Mononuclear cell (primary cell): Measurements from ENCODE around the gene SSBP2. TPM values are rescaled to one million over a fixed set of nuclear protein-coding genes. Genes with fewer than 3 reads are reported as not detected.
"Not testable (repeated sequence)": the region's sequence is repeated elsewhere in the genome, so short reads cannot be mapped to it uniquely, and the experiment has no call there.

Experiments
- H3K27me3 ChIP-seq: 2 replicates; pipeline ENCODE4 v1.6.0; 2011; ENCODE audit warnings: low read length, control low read depth; ENCODE audit not compliant: insufficient read depth
- H3K4me1 ChIP-seq: 2 replicates; pipeline ENCODE4 v1.5.1; 2011; ENCODE audit warnings: mild to moderate bottlenecking, low read length, control low read depth; ENCODE audit not compliant: insufficient read depth
- H3K4me3 ChIP-seq: 2 replicates; pipeline ENCODE4 v1.5.1; 2011; ENCODE audit warnings: mild to moderate bottlenecking, low read length, moderate library complexity
- H3K9me3 ChIP-seq: 2 replicates; pipeline ENCODE4 v1.5.1; 2011; ENCODE audit warnings: low read depth, mild to moderate bottlenecking, control low read depth, low read length
- total RNA-seq: library from RNA; depleted of rRNA; stranded (reverse); fragments of >200 nt; gene quantifications from one replicate; pipeline ENCODE4 v1.2.3, GENCODE V29; 2012

SSBP2 gene
- total RNA-seq, 1 donor = 35.9 TPM

DNA sequence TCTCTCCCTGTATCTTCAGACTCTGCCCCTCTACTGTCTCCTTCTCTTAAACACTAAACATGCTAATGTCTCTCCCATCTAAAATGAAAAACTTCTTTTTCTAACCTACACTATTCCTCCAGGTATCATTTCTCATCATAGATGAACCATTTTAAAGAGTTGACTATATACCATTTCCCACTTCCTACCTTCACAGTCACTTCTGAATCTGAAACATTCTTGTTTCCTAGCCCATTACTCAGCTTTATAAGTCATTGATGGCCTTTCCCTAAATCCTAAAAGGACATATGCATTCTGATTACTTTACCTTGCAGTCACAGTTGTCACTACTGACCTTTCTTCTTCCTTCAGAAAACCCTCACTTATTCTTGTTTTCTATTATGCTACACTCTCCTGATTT is 118.2 kb downstream of the SSBP2 start:
- H3K4me3 ChIP-seq = no peak overlapping the region
- H3K27me3 ChIP-seq = no peaks in the 10 kb centered on the region
- no peaks in the 10 kb centered on the region for H3K9me3 ChIP-seq
- H3K4me1 ChIP-seq = peaks cover 8% of the 10 kb centered on the region

DNA sequence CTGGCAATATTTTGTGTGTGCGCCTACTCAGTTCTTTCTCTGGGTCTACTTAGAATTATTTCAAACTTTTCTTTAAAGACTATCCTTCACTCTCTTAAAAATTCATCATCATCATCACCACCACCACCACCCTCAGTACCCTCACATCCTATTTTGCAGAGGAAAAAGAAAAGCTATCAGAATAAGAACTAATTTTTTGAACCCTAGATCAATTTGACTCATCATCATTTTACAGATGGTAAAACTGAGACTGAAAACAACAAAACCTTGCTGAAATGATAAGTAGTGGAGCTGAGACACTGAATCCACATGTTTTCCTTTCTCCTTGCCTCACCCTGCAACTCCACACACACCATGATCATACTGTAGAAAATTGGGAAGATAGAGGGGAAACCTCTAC is 119.3 kb downstream of the SSBP2 start:
- Histone ChIP-seq H3K27me3 (no peaks in the 10 kb centered on the region), H3K4me1 (peaks cover 8% of the 10 kb centered on the region), H3K9me3 (no peaks in the 10 kb centered on the region), H3K4me3 (no peak overlapping the region)

DNA sequence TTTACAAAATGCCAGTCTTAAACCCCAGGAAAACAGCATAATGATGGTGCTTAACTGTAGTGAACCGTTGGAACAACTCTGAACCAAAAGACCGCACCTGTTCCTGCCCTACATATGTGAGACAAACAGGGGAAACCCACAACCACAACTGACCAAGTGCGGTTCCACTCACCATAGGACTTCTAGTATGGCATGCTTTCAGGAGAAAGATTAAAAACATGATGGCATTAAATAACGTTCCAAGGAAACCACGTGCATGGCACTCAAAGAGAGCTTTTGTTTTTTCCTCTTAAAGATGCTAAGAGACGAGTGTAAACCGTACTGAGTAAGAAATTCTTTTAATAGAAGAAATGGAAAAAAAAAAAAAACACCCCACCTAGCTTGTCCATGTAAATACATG is 119.8 kb downstream of the SSBP2 start:
- Histone ChIP-seq H3K9me3 (no peaks in the 10 kb centered on the region), H3K4me1 (peaks cover 8% of the 10 kb centered on the region), H3K4me3 (no peak overlapping the region), H3K27me3 (no peaks in the 10 kb centered on the region)

DNA sequence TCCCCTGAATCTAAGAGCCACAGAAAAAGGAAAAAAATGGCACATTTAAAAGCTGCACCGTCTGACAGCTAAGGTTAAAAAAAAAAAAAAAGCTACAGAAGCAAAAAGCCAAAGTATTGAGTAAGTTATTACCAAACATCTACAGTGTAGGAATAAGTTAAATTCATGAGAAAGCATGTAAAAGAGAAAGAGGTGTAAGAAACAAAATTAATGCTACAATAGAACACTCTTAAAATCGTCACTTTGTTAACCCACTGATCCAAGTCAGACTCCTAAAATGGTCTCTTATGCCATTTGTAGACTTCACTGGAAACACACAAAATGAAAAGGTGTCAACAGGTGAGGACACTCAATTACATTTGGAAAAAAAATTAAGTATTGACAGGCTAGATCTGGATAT is 120.2 kb downstream of the SSBP2 start:
- Histone ChIP-seq H3K9me3 (no peaks in the 10 kb centered on the region), H3K4me1 (peaks cover 8% of the 10 kb centered on the region), H3K27me3 (no peaks in the 10 kb centered on the region), H3K4me3 (no peak overlapping the region)

DNA sequence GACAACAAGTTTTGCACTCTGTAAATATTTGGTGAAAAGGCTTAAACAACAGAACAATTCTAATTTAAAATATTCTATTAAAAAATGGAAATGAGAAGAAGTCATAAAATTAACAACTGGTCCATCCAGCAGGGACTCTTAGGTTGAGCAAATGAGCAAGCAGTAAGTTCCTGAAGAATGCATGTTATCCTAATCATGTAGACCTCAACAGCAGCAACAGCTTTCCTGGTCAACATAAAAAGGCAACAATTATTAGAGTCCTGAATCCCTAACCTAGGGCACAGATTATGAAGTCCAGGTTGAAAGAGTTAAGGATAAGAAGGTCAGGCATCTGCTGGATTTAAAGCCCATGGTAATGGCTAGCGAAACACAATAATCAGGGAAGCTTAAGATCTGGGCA is 120.9 kb downstream of the SSBP2 start:
- peaks cover 8% of the 10 kb centered on the region for H3K4me1 ChIP-seq

DNA sequence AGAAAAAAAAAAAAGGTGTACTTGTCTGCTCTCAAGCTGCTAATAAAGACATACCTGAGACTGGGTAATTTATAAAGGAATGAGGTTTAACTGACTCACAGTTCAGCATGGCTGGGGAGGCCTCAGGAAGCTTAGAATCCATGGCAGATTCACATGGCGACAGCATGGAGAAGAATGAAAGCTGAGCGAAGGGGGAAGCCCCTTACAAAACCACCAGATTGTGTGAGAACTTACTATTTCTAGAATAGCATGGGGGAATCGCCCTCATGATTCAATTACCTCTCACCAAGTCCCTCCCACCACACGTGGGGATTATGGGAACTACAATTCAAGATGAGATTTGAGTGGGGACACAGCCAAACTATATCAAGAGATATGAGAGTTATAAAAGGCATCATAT is 122.8 kb downstream of the SSBP2 start:
- H3K27me3 ChIP-seq, H3K9me3 ChIP-seq, H3K4me3 ChIP-seq, H3K4me1 ChIP-seq: not testable (repeated sequence)

More for the DNA sequence above, 120.9 kb downstream of the SSBP2 start:
- Histone ChIP-seq H3K9me3 (no peaks in the 10 kb centered on the region), H3K4me3 (no peak overlapping the region), H3K27me3 (no peaks in the 10 kb centered on the region)

DNA sequence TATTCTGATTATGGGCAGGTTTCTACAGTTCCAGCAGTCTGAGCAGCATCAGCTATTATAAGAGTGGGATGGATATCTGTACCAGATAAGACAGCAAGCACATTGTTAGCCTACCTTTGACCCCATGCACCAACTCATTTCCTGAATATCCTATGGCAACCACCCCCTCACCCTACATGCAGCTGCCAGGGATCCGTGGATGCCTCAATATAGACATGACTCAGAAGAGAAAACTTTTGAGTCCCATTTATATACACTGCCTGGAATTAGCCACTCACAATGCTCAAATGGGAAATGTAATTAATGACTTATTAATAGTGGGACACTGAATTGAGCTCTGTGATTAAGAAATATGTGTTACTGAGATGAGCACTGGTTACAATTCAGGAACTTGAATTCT is 124.4 kb downstream of the SSBP2 start:
- peaks cover 8% of the 10 kb centered on the region for H3K4me1 ChIP-seq
- no peaks in the 10 kb centered on the region for H3K27me3 ChIP-seq
- no peaks in the 10 kb centered on the region for H3K9me3 ChIP-seq
- H3K4me3 ChIP-seq = no peak overlapping the region

DNA sequence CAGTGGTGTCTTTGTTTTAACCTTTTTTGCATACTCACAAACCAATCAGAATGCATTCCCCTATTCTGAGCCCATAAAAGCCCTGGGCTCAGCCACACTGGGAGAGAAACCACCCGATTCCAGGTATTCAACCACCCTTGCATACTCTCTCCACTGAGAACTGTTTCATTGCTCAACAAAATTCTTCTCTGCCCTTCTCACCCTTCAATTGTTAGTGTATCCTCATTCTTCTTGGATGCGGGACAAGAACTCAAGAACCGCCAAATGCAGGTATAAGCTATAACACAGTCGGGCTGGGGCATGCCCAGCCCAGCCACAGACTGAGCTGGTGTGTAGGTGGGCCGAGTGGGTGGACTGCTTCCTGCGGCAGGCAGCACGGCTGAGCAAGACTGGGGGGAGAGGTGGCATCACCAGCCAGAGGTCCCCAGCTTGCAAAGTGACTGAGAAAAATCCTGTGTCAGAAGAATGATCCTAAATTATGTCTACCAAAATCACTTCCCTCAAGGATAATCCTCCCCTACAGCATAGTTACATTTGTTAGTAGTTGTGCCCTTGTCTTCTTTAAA is 141.0 kb downstream of the SSBP2 start:
- Histone ChIP-seq H3K9me3 (no peaks in the 10 kb centered on the region), H3K27me3 (no peaks in the 10 kb centered on the region), H3K4me1 (no peaks in the 10 kb centered on the region), H3K4me3 (no peak overlapping the region)

DNA sequence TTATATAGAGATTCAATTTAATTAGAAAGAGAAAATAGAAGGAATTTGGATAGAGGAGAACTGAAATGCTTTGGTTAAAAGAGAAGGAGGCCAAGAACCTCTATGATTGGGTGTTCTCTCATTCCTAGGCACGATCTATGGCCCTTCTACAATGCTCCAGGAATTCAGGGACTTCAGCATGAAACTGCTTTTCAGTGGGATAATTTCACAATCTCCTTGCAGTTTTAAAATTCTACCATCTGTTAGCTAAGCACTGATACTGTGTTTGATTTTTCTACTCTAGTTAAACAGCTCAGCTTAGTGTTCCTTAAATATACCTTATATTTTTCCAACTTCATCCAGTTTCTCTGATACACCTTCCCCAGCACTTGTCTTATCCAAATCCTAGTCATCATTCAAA is 141.9 kb downstream of the SSBP2 start:
- Histone ChIP-seq H3K4me3 (no peak overlapping the region), H3K4me1 (no peaks in the 10 kb centered on the region), H3K9me3 (no peaks in the 10 kb centered on the region), H3K27me3 (no peaks in the 10 kb centered on the region)

DNA sequence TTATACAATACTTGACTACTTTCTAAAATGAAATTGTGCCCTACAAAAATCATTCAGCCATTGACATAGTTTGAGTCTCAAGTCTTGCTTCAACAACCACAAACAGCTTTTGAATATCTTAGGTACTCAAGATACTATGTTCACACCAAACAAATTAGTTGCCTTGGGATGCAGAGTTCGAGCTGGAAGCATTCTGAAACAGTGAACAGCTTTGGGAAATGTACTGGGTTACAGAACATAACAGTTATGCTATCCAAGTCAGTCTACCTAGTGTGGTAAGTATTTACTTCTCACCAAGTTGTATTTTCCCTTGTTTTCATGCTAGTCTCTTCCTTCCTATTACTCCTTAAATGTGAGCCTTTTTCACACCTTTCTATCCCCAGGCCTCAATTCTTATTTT is 143.2 kb downstream of the SSBP2 start:
- no peaks in the 10 kb centered on the region for H3K4me1 ChIP-seq
- H3K4me3 ChIP-seq = no peak overlapping the region
- no peaks in the 10 kb centered on the region for H3K9me3 ChIP-seq
- H3K27me3 ChIP-seq = no peaks in the 10 kb centered on the region

DNA sequence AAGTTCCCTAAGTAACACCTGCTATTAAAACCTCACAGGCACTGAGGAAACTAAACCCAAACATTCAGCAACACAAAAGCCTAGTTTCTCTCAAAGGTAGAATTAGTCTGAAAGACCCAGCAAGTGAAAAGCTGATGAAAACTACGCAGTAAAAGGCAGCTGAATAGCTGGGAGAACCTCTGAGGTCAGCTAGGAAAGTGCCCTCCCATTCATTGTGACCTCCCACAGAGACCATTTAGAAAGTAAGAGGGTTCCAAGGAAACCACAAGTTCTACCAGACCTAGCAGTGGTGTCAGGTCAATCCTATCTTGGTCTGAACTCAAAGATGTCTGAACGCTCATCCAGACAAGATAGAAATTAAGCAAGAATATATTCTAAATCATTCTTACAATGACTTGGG is 144.7 kb downstream of the SSBP2 start:
- Histone ChIP-seq H3K4me3 (no peak overlapping the region), H3K27me3 (no peaks in the 10 kb centered on the region), H3K9me3 (no peaks in the 10 kb centered on the region), H3K4me1 (no peaks in the 10 kb centered on the region)

DNA sequence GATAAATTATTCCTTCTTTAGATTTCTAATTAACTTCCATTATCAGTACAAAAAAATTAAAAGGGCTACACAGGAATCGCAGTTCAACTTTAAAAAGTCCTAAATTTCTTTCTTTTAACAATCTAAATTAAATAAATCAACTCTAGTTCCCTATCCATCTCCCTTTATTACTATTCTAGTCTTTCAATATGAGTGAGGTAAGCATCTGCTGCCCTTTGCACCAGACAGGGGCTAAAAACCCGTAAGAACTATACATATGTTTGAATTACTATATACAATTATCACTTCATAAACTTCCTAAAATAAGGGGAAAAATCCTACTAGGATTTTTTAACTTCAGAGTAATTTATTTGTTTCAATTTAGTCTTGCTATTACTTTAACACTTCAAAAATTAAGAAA is 145.6 kb downstream of the SSBP2 start:
- no peaks in the 10 kb centered on the region for H3K4me1 ChIP-seq
- H3K4me3 ChIP-seq = no peak overlapping the region
- no peaks in the 10 kb centered on the region for H3K9me3 ChIP-seq
- no peaks in the 10 kb centered on the region for H3K27me3 ChIP-seq

DNA sequence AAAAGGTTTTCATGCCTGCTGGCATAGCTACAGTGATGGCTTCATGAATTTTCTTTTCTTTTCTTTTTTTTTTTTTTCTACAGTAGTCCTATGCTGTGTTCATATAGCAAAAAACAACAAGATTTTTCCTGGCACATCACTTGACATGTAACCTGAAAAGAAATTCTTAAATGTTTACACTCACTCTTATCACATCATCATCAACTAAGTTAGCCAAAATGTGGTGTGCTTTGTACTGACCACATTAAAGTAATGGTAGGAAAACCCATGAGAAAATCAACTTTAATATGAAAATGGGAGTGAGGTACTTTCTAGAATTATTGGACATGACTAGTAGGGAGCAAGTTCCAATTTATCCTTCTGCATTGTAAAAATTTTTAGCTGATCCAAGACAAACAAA is 146.7 kb downstream of the SSBP2 start:
- H3K27me3 ChIP-seq = no peaks in the 10 kb centered on the region
- H3K4me3 ChIP-seq = no peak overlapping the region

DNA sequence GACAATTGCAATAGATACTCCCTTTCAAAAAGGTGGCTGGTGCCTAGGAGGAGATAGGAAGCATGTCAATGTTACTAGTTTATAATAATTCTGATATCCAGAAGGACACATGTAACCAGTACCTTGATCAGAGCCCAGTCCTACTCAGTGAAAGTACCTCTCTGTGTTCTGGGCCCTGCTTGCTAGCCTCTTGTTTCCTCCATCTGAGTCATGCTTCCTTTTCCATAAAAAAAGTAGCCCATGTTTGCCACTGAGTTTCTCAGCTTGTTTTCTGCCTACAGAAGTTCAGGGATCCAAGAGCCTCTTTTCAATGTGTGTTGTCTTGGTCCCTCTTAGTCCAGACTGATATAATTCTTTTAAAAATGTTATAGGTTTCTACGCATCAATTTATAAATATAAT is 149.0 kb downstream of the SSBP2 start:
- no peaks in the 10 kb centered on the region for H3K4me1 ChIP-seq
- H3K27me3 ChIP-seq = no peaks in the 10 kb centered on the region
- no peaks in the 10 kb centered on the region for H3K9me3 ChIP-seq
- no peak overlapping the region for H3K4me3 ChIP-seq

More for the DNA sequence above, 146.7 kb downstream of the SSBP2 start:
- H3K4me1 ChIP-seq = no peaks in the 10 kb centered on the region
- no peaks in the 10 kb centered on the region for H3K9me3 ChIP-seq

DNA sequence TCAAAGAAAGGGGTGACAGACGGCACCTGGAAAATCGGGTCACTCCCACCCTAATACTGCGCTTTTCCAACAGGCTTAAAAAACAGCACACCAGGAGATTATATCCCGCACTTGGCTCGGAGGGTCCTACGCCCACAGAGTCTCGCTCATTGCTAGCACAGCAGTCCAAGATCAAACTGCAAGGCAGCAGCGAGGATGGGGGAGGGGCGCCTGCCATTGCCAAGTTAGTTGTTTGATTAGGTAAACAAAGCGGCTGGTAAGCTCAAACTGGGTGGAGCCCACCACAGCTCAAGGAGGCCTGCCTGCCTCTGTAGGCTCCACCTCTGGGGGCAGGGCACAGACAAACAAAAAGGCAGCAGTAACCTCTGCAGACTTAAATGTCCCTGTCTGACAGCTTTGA is 158.8 kb downstream of the SSBP2 start:
- H3K9me3 ChIP-seq, H3K4me3 ChIP-seq, H3K27me3 ChIP-seq, H3K4me1 ChIP-seq: not testable (repeated sequence)

DNA sequence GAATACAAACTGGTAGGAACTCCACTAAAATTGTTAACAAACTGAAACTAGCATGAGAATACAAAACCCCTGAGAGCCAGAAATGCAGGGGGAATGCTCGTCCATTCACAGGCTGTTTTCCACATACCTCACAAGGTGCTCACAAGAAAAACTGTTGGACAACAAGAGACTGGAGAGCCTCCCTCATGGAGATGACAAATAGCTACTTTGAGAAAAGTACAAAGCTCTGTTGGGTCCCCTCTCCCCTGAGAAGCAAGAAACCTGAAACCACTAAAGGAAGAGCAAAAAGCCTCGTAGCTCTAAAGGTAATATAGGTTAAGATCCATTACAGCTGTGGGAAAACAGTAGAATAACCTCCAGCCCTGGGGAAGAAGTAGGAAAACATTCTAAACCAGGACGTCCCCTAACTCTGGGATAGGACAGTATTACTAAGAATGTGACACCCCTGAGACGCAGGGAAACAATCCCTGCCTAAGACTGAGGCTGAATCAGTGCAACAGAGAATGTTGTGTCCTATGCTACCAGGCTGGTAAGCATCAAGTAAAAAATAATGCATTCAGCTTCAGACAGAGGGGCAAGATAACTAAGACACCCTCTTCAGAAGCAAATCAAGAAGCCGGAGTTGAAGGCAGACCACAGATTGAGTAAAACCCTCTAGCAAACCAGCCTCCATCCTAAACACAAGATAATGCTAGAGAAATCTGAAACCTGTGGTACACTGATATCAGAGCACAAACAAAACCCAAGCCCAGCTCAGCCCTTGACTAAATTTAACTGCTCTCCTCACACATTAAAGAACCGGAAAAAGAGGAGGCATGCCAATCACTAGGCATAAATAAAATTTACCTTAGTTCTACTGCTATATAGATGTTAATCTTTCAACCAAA is 160.2 kb downstream of the SSBP2 start:
- Histone ChIP-seq H3K4me3 (no peak overlapping the region), H3K9me3 (no peaks in the 10 kb centered on the region), H3K4me1 (no peaks in the 10 kb centered on the region), H3K27me3 (no peaks in the 10 kb centered on the region)
